Karpas-422 (cell line): ENCODE measurements around the gene METRNL. TPM values are rescaled to one million over a fixed set of nuclear protein-coding genes. Genes with fewer than 3 reads are reported as not detected.

Source experiments
- DNase-seq: peaks from one replicate; pipeline ENCODE4 v3.0.0-alpha.2; 2015
- H2AFZ ChIP-seq: fragments of 200-600 bp; sonication (generic); 2 replicates; pipeline ENCODE4 v1.6.1; 2014; ENCODE audit warnings: antibody characterized with exemption, low read length, mixed read lengths
- H3K27ac ChIP-seq: fragments of 200-600 bp; sonication (generic); 2 replicates; pipeline ENCODE4 v1.5.1; 2014; ENCODE audit warnings: mild to moderate bottlenecking, low read length, moderate library complexity
- H3K27me3 ChIP-seq: fragments of 200-600 bp; sonication (generic); 2 replicates; pipeline ENCODE4 v1.6.1; 2014; ENCODE audit warnings: low read length, mixed read lengths
- H3K36me3 ChIP-seq: fragments of 200-600 bp; sonication (generic); 2 replicates; pipeline ENCODE4 v1.6.1; 2014; ENCODE audit warnings: low read length, mixed read lengths; ENCODE audit not compliant: insufficient read depth
- H3K4me1 ChIP-seq: fragments of 200-600 bp; sonication (generic); 2 replicates; pipeline ENCODE4 v1.6.1; 2014; ENCODE audit warnings: mild to moderate bottlenecking, low read length, mixed read lengths
- H3K4me2 ChIP-seq: fragments of 200-600 bp; sonication (generic); 2 replicates; pipeline ENCODE4 v1.6.1; 2014; ENCODE audit warnings: low read length, low read depth, mild to moderate bottlenecking; ENCODE audit not compliant: poor library complexity, severe bottlenecking
- H3K4me3 ChIP-seq: fragments of 200-600 bp; sonication (generic); 2 replicates; pipeline ENCODE4 v1.5.1; 2014; ENCODE audit warnings: mild to moderate bottlenecking, antibody characterized with exemption, low read length, mixed read lengths
- H3K79me2 ChIP-seq: fragments of 200-600 bp; sonication (generic); 2 replicates; pipeline ENCODE4 v1.6.1; 2014; ENCODE audit warnings: mild to moderate bottlenecking, low read length, mixed read lengths
- H3K9ac ChIP-seq: fragments of 200-600 bp; sonication (generic); 2 replicates; pipeline ENCODE4 v1.6.0; 2014; ENCODE audit warnings: low read length
- H3K9me2 ChIP-seq: fragments of 200-600 bp; sonication (generic), shearing (Covaris generic); replicated peaks from 2 replicates; pipeline ENCODE4 v1.6.0; 2014; ENCODE audit warnings: mild to moderate bottlenecking, low read length, moderate library complexity; ENCODE audit not compliant: insufficient read depth
- H3K9me3 ChIP-seq: fragments of 300-700, 200-600 bp; sonication (generic); 2 replicates; pipeline ENCODE4 v1.6.1; 2014; ENCODE audit warnings: low read length, mixed read lengths
- H4K20me1 ChIP-seq: fragments of 200-600 bp; sonication (generic); 2 replicates; pipeline ENCODE4 v1.6.1; 2014; ENCODE audit warnings: mild to moderate bottlenecking, antibody characterized with exemption, low read length, low read depth; ENCODE audit not compliant: insufficient read depth
- total RNA-seq: library from RNA; depleted of rRNA; stranded (reverse); fragments of >200 nt; shearing (Covaris generic); gene quantifications from 2 replicates; pipeline ENCODE4 v1.2.3, GENCODE V29; 2014; ENCODE audit warnings: low replicate concordance

The METRNL gene
- total RNA-seq, 1 experiment from 2014 or later: 2.4 TPM

GRCh38 chr17:83072600-83073358 lies 6.6 kb upstream of the METRNL start:
- no peak overlapping the region for H3K4me2 ChIP-seq
- no peaks in the 10 kb centered on the region for H3K4me1 ChIP-seq
- no peaks in the 10 kb centered on the region for H3K9me3 ChIP-seq
- no peaks in the 10 kb centered on the region for H3K9me2 ChIP-seq
- H3K9ac ChIP-seq: no peak overlapping the region
- no peak overlapping the region for H3K4me3 ChIP-seq
- no peaks in the 10 kb centered on the region for H3K79me2 ChIP-seq
- 0 out of 2 replicates have a peak, but pooled peaks cover 3% of the 10 kb centered on the region for H4K20me1 ChIP-seq
- no peak overlapping the region for H3K27ac ChIP-seq
- DNase-seq: no peak
- no peak overlapping the region for H2AFZ ChIP-seq
- no peaks in the 10 kb centered on the region for H3K27me3 ChIP-seq
- H3K36me3 ChIP-seq: no peaks in the 10 kb centered on the region

GRCh38 chr17:83073389-83074063 lies 5.9 kb upstream of the METRNL start:
- Histone ChIP-seq H3K9me2 (no peaks in the 10 kb centered on the region), H3K36me3 (no peaks in the 10 kb centered on the region), H3K4me2 (no peak overlapping the region), H3K4me1 (no peaks in the 10 kb centered on the region; the same call in 1 of the 2 replicates), H3K79me2 (no peaks in the 10 kb centered on the region), H3K4me3 (no peak overlapping the region), H3K27me3 (no peaks in the 10 kb centered on the region), H3K9me3 (no peaks in the 10 kb centered on the region), H2AFZ (no peak overlapping the region), H3K27ac (no peak overlapping the region), H3K9ac (no peak overlapping the region), H4K20me1 (0 out of 2 replicates have a peak, but pooled peaks cover 3% of the 10 kb centered on the region)
- no peak for DNase-seq

GRCh38 chr17:83074486-83075223 lies 4.8 kb upstream of the METRNL start:
- H3K4me2 ChIP-seq: no peak overlapping the region
- H3K36me3 ChIP-seq: no peaks in the 10 kb centered on the region
- no peak overlapping the region for H3K27ac ChIP-seq
- DNase-seq: no peak
- no peaks in the 10 kb centered on the region for H3K9me2 ChIP-seq
- H3K27me3 ChIP-seq: no peaks in the 10 kb centered on the region
- H3K9ac ChIP-seq: no peak overlapping the region
- H3K9me3 ChIP-seq: no peaks in the 10 kb centered on the region
- no peaks in the 10 kb centered on the region for H3K79me2 ChIP-seq
- peaks cover 5% of the 10 kb centered on the region for H3K4me1 ChIP-seq
- no peak overlapping the region for H2AFZ ChIP-seq
- H3K4me3 ChIP-seq: no peak overlapping the region
- 0 out of 2 replicates have a peak, but pooled peaks cover 3% of the 10 kb centered on the region for H4K20me1 ChIP-seq

GRCh38 chr17:83075270-83075880 lies 4.0 kb upstream of the METRNL start:
- Histone ChIP-seq H3K9me3 (no peaks in the 10 kb centered on the region), H4K20me1 (0 out of 2 replicates have a peak, but pooled peaks cover 3% of the 10 kb centered on the region), H3K9me2 (no peaks in the 10 kb centered on the region), H3K36me3 (no peaks in the 10 kb centered on the region), H3K27me3 (no peaks in the 10 kb centered on the region), H2AFZ (no peak overlapping the region), H3K4me2 (no peak overlapping the region), H3K9ac (no peak overlapping the region), H3K4me3 (no peak overlapping the region), H3K79me2 (no peaks in the 10 kb centered on the region), H3K4me1 (peaks cover 5% of the 10 kb centered on the region), H3K27ac (no peak overlapping the region)
- no peak for DNase-seq

GRCh38 chr17:83076938-83077337 lies 2.5 kb upstream of the METRNL start:
- 0 out of 2 replicates have a peak, but pooled peaks cover 3% of the 10 kb centered on the region for H4K20me1 ChIP-seq
- no peak overlapping the region for H3K27ac ChIP-seq
- DNase-seq: no peak
- H3K79me2 ChIP-seq: no peaks in the 10 kb centered on the region
- no peak overlapping the region for H3K4me3 ChIP-seq
- H2AFZ ChIP-seq: no peak overlapping the region
- H3K4me2 ChIP-seq: no peak overlapping the region
- H3K9ac ChIP-seq: no peak overlapping the region
- H3K9me3 ChIP-seq: no peaks in the 10 kb centered on the region
- H3K36me3 ChIP-seq: no peaks in the 10 kb centered on the region
- H3K27me3 ChIP-seq: no peaks in the 10 kb centered on the region
- H3K9me2 ChIP-seq: no peaks in the 10 kb centered on the region
- H3K4me1 ChIP-seq: peaks cover 14% of the 10 kb centered on the region

GRCh38 chr17:83077411-83077810 lies 2.0 kb upstream of the METRNL start:
- Histone ChIP-seq H3K9me2 (no peaks in the 10 kb centered on the region), H3K27ac (no peak overlapping the region), H4K20me1 (0 out of 2 replicates have a peak, but pooled peaks cover 3% of the 10 kb centered on the region), H3K9me3 (no peaks in the 10 kb centered on the region), H3K79me2 (no peaks in the 10 kb centered on the region), H2AFZ (no peak overlapping the region), H3K4me3 (no peak overlapping the region), H3K4me1 (peaks cover 14% of the 10 kb centered on the region), H3K27me3 (no peaks in the 10 kb centered on the region), H3K36me3 (no peaks in the 10 kb centered on the region), H3K9ac (no peak overlapping the region), H3K4me2 (no peak overlapping the region)
- DNase-seq: no peak

GRCh38 chr17:83077939-83078338 lies 1.5 kb upstream of the METRNL start:
- Histone ChIP-seq H3K4me3 (no peak overlapping the region), H3K27me3 (no peaks in the 10 kb centered on the region), H3K9ac (no peak overlapping the region), H3K36me3 (no peaks in the 10 kb centered on the region), H3K9me2 (no peaks in the 10 kb centered on the region), H2AFZ (no peak overlapping the region), H3K27ac (no peak overlapping the region), H3K79me2 (no peaks in the 10 kb centered on the region), H3K9me3 (no peaks in the 10 kb centered on the region), H3K4me1 (peaks cover 14% of the 10 kb centered on the region), H3K4me2 (no peak overlapping the region), H4K20me1 (0 out of 2 replicates have a peak, but pooled peaks cover 3% of the 10 kb centered on the region)
- DNase-seq: no peak
